GM23338 (cell line): ENCODE measurements around the gene PEAK3.

Experiments used
- CREB1 ChIP-seq: fragments of 250-450 bp; sonication (Bioruptor Pico); IDR thresholded peaks from 2 replicates; pipeline ENCODE4 v1.5.0; 2020; ENCODE audit warnings: low read depth, mild to moderate bottlenecking, moderate library complexity
- EZH2 ChIP-seq: fragments of 200-600 bp; sonication (generic); IDR thresholded peaks from one replicate; pipeline ENCODE4 v1.8.0; 2017; ENCODE audit warnings: antibody characterized with exemption, mild to moderate bottlenecking, low read depth; ENCODE audit not compliant: unreplicated experiment
- EZH2phosphoT487 ChIP-seq: fragments of 200-600 bp; sonication (generic); IDR thresholded peaks from one replicate; pipeline ENCODE4 v1.8.1; 2018; ENCODE audit warnings: antibody characterized with exemption; ENCODE audit not compliant: unreplicated experiment
- JUNB ChIP-seq: IDR thresholded peaks from one replicate; pipeline ENCODE4 v1.6.1; 2016; ENCODE audit warnings: antibody characterized with exemption; ENCODE audit not compliant: unreplicated experiment
- POLR2AphosphoS5 ChIP-seq: IDR thresholded peaks from 2 replicates; pipeline ENCODE4 v1.6.1; 2016; ENCODE audit warnings: antibody characterized with exemption, low read depth
- STAT1 ChIP-seq: IDR thresholded peaks from one replicate; pipeline ENCODE4 v1.6.1; 2016; ENCODE audit warnings: antibody characterized with exemption; ENCODE audit not compliant: unreplicated experiment
- ZNF114 ChIP-seq: fragments of 250-450 bp; sonication (Bioruptor Pico); IDR thresholded peaks from 2 replicates; pipeline ENCODE4 v1.5.0; 2020; ENCODE audit warnings: mild to moderate bottlenecking, moderate library complexity
- ZNF331 ChIP-seq: fragments of 250-450 bp; sonication (Bioruptor Pico); IDR thresholded peaks from 2 replicates; pipeline ENCODE4 v1.5.0; 2020; ENCODE audit warnings: low read depth, mild to moderate bottlenecking, moderate library complexity
- TF ChIP-seq, protein P1 (sequence below), 2 experiments: fragments of 200-600 bp in 1 of 2; sonication (generic) in 1 of 2; conservative IDR thresholded peaks; 2 replicates each; pipeline versions ENCODE4 v1.5.1 to v1.6.1; 2016 to 2017; ENCODE audit warnings: antibody characterized with exemption in 2 of 2, low read depth in 2 of 2, mild to moderate bottlenecking in 2 of 2, moderate library complexity in 1 of 2
- TF ChIP-seq, protein P2 (sequence below): IDR thresholded peaks from one replicate; pipeline ENCODE4 v1.6.1; 2018; ENCODE audit warnings: antibody characterized with exemption; ENCODE audit not compliant: unreplicated experiment

DNA sequence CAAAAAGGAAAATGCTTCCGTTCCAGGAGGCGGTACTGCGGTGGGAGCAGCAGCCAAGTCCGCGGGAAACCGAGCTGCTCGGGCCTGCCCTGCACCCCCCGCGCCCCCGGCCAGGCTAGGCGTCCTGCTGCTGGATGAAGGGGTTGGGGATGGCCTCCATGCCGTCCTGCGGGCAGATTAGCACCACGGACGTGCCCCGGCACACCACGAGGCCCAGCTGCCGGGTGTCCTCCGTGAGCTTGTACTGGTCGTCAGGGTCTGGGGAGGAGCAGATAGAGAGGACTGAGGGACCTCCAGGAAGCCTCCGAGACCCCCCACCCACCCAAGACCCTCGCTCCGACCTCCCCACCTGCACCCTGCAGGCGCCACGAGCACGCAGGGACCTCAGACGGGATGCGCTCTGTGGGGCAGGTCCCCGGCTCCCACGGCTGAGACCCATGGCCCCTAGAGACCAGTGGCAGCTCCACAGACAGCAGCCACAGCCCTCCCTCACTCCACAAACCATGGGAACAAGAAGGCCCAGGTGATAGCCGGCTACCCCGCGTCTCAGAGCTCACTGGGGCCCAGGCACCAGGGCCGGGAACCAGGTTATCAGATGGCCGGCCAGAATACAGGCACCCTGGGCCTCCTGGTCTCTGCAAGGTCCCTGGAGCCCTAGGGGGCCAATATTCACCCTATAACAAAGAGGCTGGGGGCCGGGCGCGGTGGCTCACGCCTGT lies 39.7 kb upstream of the PEAK3 start:
- TF ChIP-seq, protein P1, sequence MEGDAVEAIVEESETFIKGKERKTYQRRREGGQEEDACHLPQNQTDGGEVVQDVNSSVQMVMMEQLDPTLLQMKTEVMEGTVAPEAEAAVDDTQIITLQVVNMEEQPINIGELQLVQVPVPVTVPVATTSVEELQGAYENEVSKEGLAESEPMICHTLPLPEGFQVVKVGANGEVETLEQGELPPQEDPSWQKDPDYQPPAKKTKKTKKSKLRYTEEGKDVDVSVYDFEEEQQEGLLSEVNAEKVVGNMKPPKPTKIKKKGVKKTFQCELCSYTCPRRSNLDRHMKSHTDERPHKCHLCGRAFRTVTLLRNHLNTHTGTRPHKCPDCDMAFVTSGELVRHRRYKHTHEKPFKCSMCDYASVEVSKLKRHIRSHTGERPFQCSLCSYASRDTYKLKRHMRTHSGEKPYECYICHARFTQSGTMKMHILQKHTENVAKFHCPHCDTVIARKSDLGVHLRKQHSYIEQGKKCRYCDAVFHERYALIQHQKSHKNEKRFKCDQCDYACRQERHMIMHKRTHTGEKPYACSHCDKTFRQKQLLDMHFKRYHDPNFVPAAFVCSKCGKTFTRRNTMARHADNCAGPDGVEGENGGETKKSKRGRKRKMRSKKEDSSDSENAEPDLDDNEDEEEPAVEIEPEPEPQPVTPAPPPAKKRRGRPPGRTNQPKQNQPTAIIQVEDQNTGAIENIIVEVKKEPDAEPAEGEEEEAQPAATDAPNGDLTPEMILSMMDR (conservative IDR thresholded peaks at IDR 0.05; ENCODE audit: low read depth in 2 of 2): no peak
- TF ChIP-seq POLR2AphosphoS5 (no peak), EZH2 (no peak), ZNF331 (CRISPR knock-in tag) (no peak), EZH2phosphoT487 (no peak), CREB1 (CRISPR knock-in tag) (no peak), JUNB (no peak), ZNF114 (no peak), STAT1 (no peak)
- TF ChIP-seq, protein P2, sequence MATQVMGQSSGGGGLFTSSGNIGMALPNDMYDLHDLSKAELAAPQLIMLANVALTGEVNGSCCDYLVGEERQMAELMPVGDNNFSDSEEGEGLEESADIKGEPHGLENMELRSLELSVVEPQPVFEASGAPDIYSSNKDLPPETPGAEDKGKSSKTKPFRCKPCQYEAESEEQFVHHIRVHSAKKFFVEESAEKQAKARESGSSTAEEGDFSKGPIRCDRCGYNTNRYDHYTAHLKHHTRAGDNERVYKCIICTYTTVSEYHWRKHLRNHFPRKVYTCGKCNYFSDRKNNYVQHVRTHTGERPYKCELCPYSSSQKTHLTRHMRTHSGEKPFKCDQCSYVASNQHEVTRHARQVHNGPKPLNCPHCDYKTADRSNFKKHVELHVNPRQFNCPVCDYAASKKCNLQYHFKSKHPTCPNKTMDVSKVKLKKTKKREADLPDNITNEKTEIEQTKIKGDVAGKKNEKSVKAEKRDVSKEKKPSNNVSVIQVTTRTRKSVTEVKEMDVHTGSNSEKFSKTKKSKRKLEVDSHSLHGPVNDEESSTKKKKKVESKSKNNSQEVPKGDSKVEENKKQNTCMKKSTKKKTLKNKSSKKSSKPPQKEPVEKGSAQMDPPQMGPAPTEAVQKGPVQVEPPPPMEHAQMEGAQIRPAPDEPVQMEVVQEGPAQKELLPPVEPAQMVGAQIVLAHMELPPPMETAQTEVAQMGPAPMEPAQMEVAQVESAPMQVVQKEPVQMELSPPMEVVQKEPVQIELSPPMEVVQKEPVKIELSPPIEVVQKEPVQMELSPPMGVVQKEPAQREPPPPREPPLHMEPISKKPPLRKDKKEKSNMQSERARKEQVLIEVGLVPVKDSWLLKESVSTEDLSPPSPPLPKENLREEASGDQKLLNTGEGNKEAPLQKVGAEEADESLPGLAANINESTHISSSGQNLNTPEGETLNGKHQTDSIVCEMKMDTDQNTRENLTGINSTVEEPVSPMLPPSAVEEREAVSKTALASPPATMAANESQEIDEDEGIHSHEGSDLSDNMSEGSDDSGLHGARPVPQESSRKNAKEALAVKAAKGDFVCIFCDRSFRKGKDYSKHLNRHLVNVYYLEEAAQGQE: no peak
